ENCODE measurements around the gene SEMA4G.

GRCh38 chr10:100930368-100930767 is 38.9 kb upstream of the SEMA4G start:
- no peak for TF ChIP-seq POLR2AphosphoS5 (IDR thresholded peaks at IDR 0.05; ENCODE audit: low read depth, low read length)
- TF ChIP-seq POLR2A (IDR thresholded peaks at IDR 0.05; ENCODE audit: low read depth, low read length): no peak

Measured in GM12892 (cell line).